A549 (cell line): Measurements from ENCODE around the gene CERK.

Source experiments
- CBX2 ChIP-seq: fragments of 200-600 bp; sonication (generic); IDR thresholded peaks from 2 replicates; pipeline ENCODE4 v1.6.1; 2016; ENCODE audit warnings: low read depth, mild to moderate bottlenecking, borderline replicate concordance
- CEBPB ChIP-seq, 2 experiments: fragments of >200 bp in 1 of 2; sonication (Bioruptor Twin) in 1 of 2; formaldehyde crosslinking in 1 of 2; IDR thresholded peaks; 2 replicates each; pipeline ENCODE4 v1.6.1; 2012 to 2016
- CTCF ChIP-seq: fragments of >200 bp; sonication (Bioruptor Twin); formaldehyde crosslinking; IDR thresholded peaks from 3 replicates; pipeline ENCODE4 v1.5.1; 2016
- E2F6 ChIP-seq: IDR thresholded peaks from 2 replicates; pipeline ENCODE4 v1.6.1; 2012; ENCODE audit warnings: low read depth, borderline replicate concordance
- POLR2A ChIP-seq: IDR thresholded peaks from 2 replicates; pipeline ENCODE4 v1.6.1; 2012; ENCODE audit warnings: mild to moderate bottlenecking, low read length
- SMC3 ChIP-seq: fragments of >200 bp; sonication (Bioruptor Twin); formaldehyde crosslinking; IDR thresholded peaks from 3 replicates; pipeline ENCODE4 v1.6.1; 2018; ENCODE audit warnings: inconsistent platforms

GRCh38 chr22:46646531-46647215 lies 91.4 kb downstream of the CERK start:
- TF ChIP-seq CEBPB (IDR thresholded peaks at IDR 0.05) = no peak
- TF ChIP-seq CBX2 = no peak
- TF ChIP-seq CTCF = no peak
- TF ChIP-seq POLR2A = no peak
- no peak for TF ChIP-seq SMC3
- TF ChIP-seq E2F6 = no peak
